Testis (tissue), 3 donors: ENCODE measurements around the gene DIAPH1. TPM values are rescaled to one million over a fixed set of nuclear protein-coding genes. Genes with fewer than 3 reads are reported as not detected.
A peak's percentile ranks its signal among the peaks of the same experiment; 100 is the strongest.

Source experiments
- DNase-seq: peaks from one replicate; pipeline ENCODE4 v3.0.0-alpha.2; 2019
- H3K27ac ChIP-seq, 2 donors: fragments of 200-600 bp; sonication (generic); one replicate each; pipeline ENCODE4 v1.5.1; 2019
- H3K27me3 ChIP-seq: fragments of 200-600 bp; sonication (generic); one replicate; pipeline ENCODE4 v1.5.1; 2019
- H3K36me3 ChIP-seq: fragments of 200-600 bp; sonication (generic); one replicate; pipeline ENCODE4 v1.5.1; 2017; ENCODE audit warnings: low read depth; ENCODE audit errors: missing control alignments
- H3K4me1 ChIP-seq: fragments of 200-600 bp; sonication (generic); one replicate; pipeline ENCODE4 v1.5.1; 2019
- H3K4me3 ChIP-seq, 2 donors: fragments of 200-600 bp; sonication (generic); one replicate each; pipeline ENCODE4 v1.5.1; 2017 to 2019
- H3K9me3 ChIP-seq: fragments of 200-600 bp; sonication (generic); one replicate; pipeline ENCODE4 v1.5.1; 2017
- POLR2A ChIP-seq: fragments of 450-650 bp; IDR thresholded peaks from one replicate; pipeline ENCODE4 v1.6.1; 2017; ENCODE audit warnings: antibody characterized with exemption, mild to moderate bottlenecking, moderate library complexity
- WGBS, 2 donors: methylation state at CpG; one replicate each; pipeline ENCODE4 v1.1.5; 2018; 5-methylcytosine and 5-hydroxymethylcytosine counted together
- intact Hi-C: fragments of 100-400 bp; cut with DNase I; formaldehyde crosslinking; loops from one replicate; pipeline ENCODE4 v1.15.1; 2023; ENCODE audit warnings: low total_unique reads
- polyA plus RNA-seq: library from polyadenylated mRNA; stranded (reverse); fragments of 350-450 nt; fragmentation: Illumina TruSeq; extraction: RNeasy Lipid Tissue Mini Kit (QIAGEN cat#74804); gene quantifications from one replicate; pipeline ENCODE4 v1.2.3, GENCODE V29; 2014; ENCODE audit warnings: low read depth, low replicate concordance; ENCODE audit not compliant: insufficient read depth
- total RNA-seq, 2 donors: library from RNA; depleted of rRNA; stranded (reverse); fragments of >200 nt; gene quantifications; one replicate each; pipeline ENCODE4 v1.2.3, GENCODE V29; 2016
- TF ChIP-seq, protein P1 (sequence below), 3 experiments: fragments of 450-650 bp in 2 of 3; fragments of 200-600 bp in 1 of 3; sonication (generic) in 1 of 3; IDR thresholded peaks; one replicate each; pipeline ENCODE4 v1.5.1; 2016 to 2019; ENCODE audit warnings: antibody characterized with exemption in 3 of 3, mild to moderate bottlenecking in 2 of 3, moderate library complexity in 1 of 3

The DIAPH1 gene
- total and polyA plus RNA-seq, 3 donors from 2014 or later: 53.7 to 77.5 (median 58.2) TPM

DNA sequence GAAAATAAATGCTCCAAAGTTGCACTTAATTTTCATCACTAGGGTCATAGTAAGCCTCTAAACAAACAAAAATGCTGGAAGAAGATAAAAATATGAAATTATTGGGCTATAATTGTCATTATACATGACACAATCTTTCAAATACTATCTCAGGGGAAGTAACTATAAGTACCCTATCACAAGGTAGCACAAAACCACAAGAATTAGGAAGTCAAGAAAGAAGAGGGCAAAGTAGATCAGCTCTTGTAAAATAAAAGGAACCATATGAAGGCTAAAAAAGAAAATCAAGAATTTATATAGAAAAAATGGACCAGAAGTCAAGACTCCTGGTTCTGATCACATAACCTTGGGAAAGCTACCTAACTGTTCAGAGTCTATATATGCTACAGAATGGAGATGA, 48.1 kb downstream of the DIAPH1 start:
- no peaks in the 10 kb centered on the region for H3K9me3 ChIP-seq
- intact Hi-C loops: no loop called here
- no peak overlapping the region for H3K4me3 ChIP-seq
- H3K4me1 ChIP-seq: no peaks in the 10 kb centered on the region
- DNase-seq: no peak
- no peaks in the 10 kb centered on the region for H3K36me3 ChIP-seq
- no peak for TF ChIP-seq POLR2A
- TF ChIP-seq, protein P1, sequence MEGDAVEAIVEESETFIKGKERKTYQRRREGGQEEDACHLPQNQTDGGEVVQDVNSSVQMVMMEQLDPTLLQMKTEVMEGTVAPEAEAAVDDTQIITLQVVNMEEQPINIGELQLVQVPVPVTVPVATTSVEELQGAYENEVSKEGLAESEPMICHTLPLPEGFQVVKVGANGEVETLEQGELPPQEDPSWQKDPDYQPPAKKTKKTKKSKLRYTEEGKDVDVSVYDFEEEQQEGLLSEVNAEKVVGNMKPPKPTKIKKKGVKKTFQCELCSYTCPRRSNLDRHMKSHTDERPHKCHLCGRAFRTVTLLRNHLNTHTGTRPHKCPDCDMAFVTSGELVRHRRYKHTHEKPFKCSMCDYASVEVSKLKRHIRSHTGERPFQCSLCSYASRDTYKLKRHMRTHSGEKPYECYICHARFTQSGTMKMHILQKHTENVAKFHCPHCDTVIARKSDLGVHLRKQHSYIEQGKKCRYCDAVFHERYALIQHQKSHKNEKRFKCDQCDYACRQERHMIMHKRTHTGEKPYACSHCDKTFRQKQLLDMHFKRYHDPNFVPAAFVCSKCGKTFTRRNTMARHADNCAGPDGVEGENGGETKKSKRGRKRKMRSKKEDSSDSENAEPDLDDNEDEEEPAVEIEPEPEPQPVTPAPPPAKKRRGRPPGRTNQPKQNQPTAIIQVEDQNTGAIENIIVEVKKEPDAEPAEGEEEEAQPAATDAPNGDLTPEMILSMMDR (IDR thresholded peaks at IDR 0.05): no peak
- no peaks in the 10 kb centered on the region for H3K27me3 ChIP-seq
- H3K27ac ChIP-seq: no peak overlapping the region

DNA sequence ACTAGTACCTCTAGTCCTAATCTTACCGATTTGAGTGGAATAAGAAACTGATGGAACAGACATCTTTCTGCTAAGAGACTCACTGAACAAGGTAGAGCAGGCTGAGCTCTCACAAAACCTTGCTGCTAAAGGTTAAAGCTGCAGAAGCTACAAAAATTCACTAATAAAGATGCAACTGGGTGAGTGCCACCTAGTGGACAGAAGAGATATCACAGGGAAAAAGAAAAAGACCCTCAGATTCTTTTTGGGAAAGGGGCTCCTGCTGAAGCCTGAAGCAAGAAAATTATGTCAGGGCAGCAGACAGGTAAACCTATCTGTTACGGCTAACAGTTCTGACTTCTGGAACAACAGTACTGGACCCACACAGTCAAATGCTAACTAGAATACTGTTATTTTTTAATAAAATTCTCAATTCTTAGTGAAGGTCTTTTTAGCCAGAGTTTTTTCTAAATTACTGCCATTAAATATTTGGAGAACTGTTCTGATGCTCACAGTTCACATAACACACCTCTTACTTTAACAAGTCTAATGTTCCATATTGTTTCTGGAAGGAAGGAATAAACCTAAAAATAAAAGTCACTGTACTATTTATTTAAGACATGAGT, 51.2 kb downstream of the DIAPH1 start:
- DNase-seq: no peak
- WGBS, 2 donors: 41 to 47% methylated on average over 2 of the region's 2 CpGs
- H3K36me3 ChIP-seq: no peaks in the 10 kb centered on the region

DNA sequence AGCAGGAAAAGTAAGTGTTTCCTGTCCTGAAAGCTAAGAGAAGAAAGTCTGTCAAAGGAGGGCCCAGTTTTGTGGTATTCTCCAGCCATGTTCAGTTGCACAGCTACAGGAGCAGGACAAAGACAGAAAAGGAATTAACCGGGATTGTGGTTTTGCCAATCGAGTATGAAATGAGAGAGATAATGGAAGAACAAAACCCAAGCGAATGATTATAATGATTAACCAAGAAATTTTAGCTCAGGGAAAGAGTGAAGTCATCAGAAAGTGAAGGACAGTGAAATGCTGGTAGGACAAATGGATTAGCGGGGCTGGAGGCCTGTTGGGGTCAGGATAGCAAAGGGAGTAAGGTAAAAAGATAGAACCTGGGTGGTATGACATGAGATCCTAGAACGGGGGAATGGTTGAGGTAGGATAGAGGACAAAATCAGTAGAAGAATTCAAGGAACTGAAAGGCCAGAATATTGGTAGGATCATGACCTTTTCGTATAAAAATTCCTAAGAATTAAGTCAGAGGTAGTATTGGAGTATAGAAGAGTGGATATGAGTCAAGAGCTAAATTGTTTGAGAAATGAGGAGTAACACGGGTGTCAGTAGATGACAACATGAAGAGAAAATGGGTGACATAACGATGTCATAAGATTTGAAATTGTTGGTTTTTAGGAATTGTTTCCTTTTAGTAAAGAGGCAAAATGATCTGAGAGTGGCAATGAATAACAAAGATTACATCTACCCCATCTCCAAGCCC, 52.8 kb downstream of the DIAPH1 start:
- H3K27me3 ChIP-seq: no peaks in the 10 kb centered on the region
- no peaks in the 10 kb centered on the region for H3K36me3 ChIP-seq
- no peak for DNase-seq
- H3K4me3 ChIP-seq: no peak overlapping the region
- TF ChIP-seq, protein P1 (IDR thresholded peaks at IDR 0.05): no peak
- no peak for TF ChIP-seq POLR2A
- no peaks in the 10 kb centered on the region for H3K9me3 ChIP-seq
- no peaks in the 10 kb centered on the region for H3K4me1 ChIP-seq
- 89 to 90% methylated on average over 8 of the region's 8 CpGs for WGBS, 2 donors
- H3K27ac ChIP-seq: no peak overlapping the region
- intact Hi-C loops: no loop called here

More for the DNA sequence above, 51.2 kb downstream of the DIAPH1 start:
- Histone ChIP-seq H3K4me3 (no peak overlapping the region), H3K9me3 (no peaks in the 10 kb centered on the region), H3K27me3 (no peaks in the 10 kb centered on the region), H3K4me1 (no peaks in the 10 kb centered on the region), H3K27ac (no peak overlapping the region)
- intact Hi-C loops: no loop called here
- no peak for TF ChIP-seq POLR2A
- TF ChIP-seq, protein P1 (IDR thresholded peaks at IDR 0.05): peak; percentile 46 to 97 (median 57)

DNA sequence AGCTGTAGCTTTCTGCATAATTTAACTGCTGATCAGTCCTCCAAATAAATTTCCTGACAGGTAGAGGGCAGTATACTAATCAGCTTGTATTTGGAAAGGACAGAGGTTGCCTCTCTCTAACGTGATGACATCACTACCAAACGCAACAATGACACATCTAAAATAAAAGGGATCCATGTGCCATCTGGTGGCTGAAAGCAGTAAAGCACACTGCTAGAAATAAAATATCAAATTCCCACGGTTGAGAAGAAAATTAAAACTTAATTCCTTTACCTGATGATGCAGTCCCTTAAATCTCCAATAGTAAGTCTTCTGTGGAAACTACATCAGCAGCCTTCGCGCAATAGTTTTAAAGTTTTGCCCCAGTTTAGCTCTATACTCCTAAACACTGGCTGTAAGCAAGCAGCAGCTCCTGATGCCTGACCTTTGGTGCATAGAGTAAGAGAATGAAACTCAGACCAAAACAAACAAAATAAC, 54.5 kb downstream of the DIAPH1 start:
- Histone ChIP-seq H3K4me3 (no peak overlapping the region), H3K27me3 (no peaks in the 10 kb centered on the region), H3K36me3 (no peaks in the 10 kb centered on the region), H3K4me1 (no peaks in the 10 kb centered on the region), H3K9me3 (no peaks in the 10 kb centered on the region), H3K27ac (peak overlapping the region in 1 of 2 donors; percentile 25)
- TF ChIP-seq, protein P1 (IDR thresholded peaks at IDR 0.05): peak; percentile 98 to 100 (median 100)
- TF ChIP-seq POLR2A: no peak
- peak; percentile 92 for DNase-seq
- intact Hi-C loops: no loop called here
- 26 to 28% methylated on average over 5 of the region's 5 CpGs for WGBS, 2 donors
